Activated CD8-positive, alpha-beta memory T cell treated with anti-CD3 and anti-CD28 coated beads for 4 hours (primary cell): ENCODE data around the gene OR2C1.

Experiments used
- DNase-seq, 2 donors: peaks; one replicate each; pipeline ENCODE4 v3.0.0-alpha.2; 2020; ENCODE audit warnings: low read depth in 2 of 2

Gene OR2C1

GRCh38 chr16:3400446-3400778, 44.7 kb downstream of the OR2C1 start:
- DNase-seq, result peak in 1 of 2 donors; percentile 2

- DNase-seq, result peak; percentile 97
Observed at GRCh38 chr16:3400779-3401688, 45.3 kb downstream of the OR2C1 start, which contains the start of the genes ZNF174 and ZSCAN32. ZNF174 (plus strand) TSS chr16:3401215; CDS start chr16:3402005, 790 bp downstream. ZSCAN32 (minus strand) TSS chr16:3401004; CDS start chr16:3397557, 3,447 bp downstream.

- no peak for DNase-seq
Observed at GRCh38 chr16:3401719-3402397, 46.2 kb downstream of the OR2C1 start.
